Psoas muscle (tissue), 8 donors: ENCODE results near the gene CFAP97D2. TPM values are rescaled to one million over a fixed set of nuclear protein-coding genes. Genes with fewer than 3 reads are reported as not detected.
A peak's percentile ranks its signal among the peaks of the same experiment; 100 is the strongest.

Experiments used
- ATAC-seq, 4 donors: fragments of 200-7000 bp; cut with Tn5 transposase; one replicate each; pipeline ENCODE4 v1.9.1; 2020; ENCODE audit warnings: moderate library complexity in 3 of 4, mild to moderate bottlenecking in 2 of 4
- DNase-seq, 2 donors: peaks; one replicate each; pipeline ENCODE4 v3.0.0-alpha.2; 2020
- H3K27ac ChIP-seq: fragments of 200-600 bp; one replicate; pipeline ENCODE4 v1.8.0; 2022
- H3K27me3 ChIP-seq, 3 donors: fragments of 200-600 bp in 1 of 3; one replicate each; pipeline versions ENCODE4 v1.6.1 to v1.8.0; 2013 to 2022; ENCODE audit warnings: low read length in 2 of 3, mild to moderate bottlenecking in 2 of 3, moderate library complexity in 1 of 3; ENCODE audit not compliant: insufficient read depth in 3 of 3
- H3K36me3 ChIP-seq, 2 donors: fragments of 200-600 bp in 1 of 2; one replicate each; pipeline versions ENCODE4 v1.6.1 to v1.8.0; 2013 to 2022; ENCODE audit warnings: low read depth in 1 of 2, mild to moderate bottlenecking in 1 of 2, moderate library complexity in 1 of 2; ENCODE audit not compliant: insufficient read depth in 1 of 2
- H3K4me1 ChIP-seq: fragments of 200-600 bp; one replicate; pipeline ENCODE4 v1.8.0; 2022
- H3K4me3 ChIP-seq: fragments of 200-600 bp; one replicate; pipeline ENCODE4 v1.8.0; 2022; ENCODE audit warnings: mild to moderate bottlenecking
- H3K9me3 ChIP-seq: fragments of 200-600 bp; one replicate; pipeline ENCODE4 v1.8.0; 2022
- CTCF ChIP-seq: fragments of 200-600 bp; IDR thresholded peaks from one replicate; pipeline ENCODE4 v1.8.0; 2022; ENCODE audit warnings: antibody characterized with exemption
- WGBS, 3 donors: extraction: QIAGEN DNeasy Blood & Tissue Kit; methylation state at CpG; one replicate each; pipeline versions ENCODE4 v1.1.6 to v1.1.7; 2013; 5-methylcytosine and 5-hydroxymethylcytosine counted together
- intact Hi-C, 2 donors: fragments of 100-400 bp; cut with DNase I; formaldehyde crosslinking; loops; one replicate each; pipeline versions ENCODE4 v1.11.0 to v1.14.2; 2022
- polyA plus RNA-seq, 3 donors: library from polyadenylated mRNA; stranded (reverse); fragments of 200-250 nt; gene quantifications; one replicate each; pipeline ENCODE4 v1.2.3, GENCODE V29; 2013
- total RNA-seq, 4 donors: library from RNA; stranded (reverse); fragmentation: NEBNext Ultra II Directional in 2 of 4; extraction: Animal tissue kit (Norgen Biotek cat#: 25700) in 2 of 4; gene quantifications; one replicate each; pipeline versions ENCODE4 v1.2.1 to v1.2.4, GENCODE V29; 2021 to 2023
- donor health status: healthy with polysubstance abuse.
- donor health status: DM: no; HTN: no; CAD: no; lungs with moderate emphysema.
- donor health status: Bipolar disorder and iron deficiency.
- donor health status: healthy.
- donor health status: DM: yes; HTN: yes; CAD: no.
- donor health status: DM: no; HTN: no; CAD: no.
- donor health status: DM: no; HTN: no; CAD: no.
- donor health status: DM: yes; HTN: yes; CAD: no.

The CFAP97D2 gene
- total and polyA plus RNA-seq, 7 donors, result 0.09 TPM; not detected in 6

GRCh38 chr13:114256547-114256946 lies 77.5 kb downstream of the CFAP97D2 start:
- Histone ChIP-seq H3K27me3 (no peaks in the 10 kb centered on the region), H3K4me3 (no peak overlapping the region), H3K9me3 (no peaks in the 10 kb centered on the region), H3K36me3 (peaks cover 13 to 98% of the 10 kb centered on the region in 2 donors), H3K27ac (no peak overlapping the region), H3K4me1 (no peaks in the 10 kb centered on the region)
- intact Hi-C loops, result no loop called here
- DNase-seq, result no peak
- WGBS, 3 donors, result 81 to 88% (median 85%) methylated on average over 1 of the region's 1 CpG
- no peak for TF ChIP-seq CTCF
- no peak for ATAC-seq

GRCh38 chr13:114257014-114257413 lies 78.0 kb downstream of the CFAP97D2 start:
- no peak overlapping the region for H3K4me3 ChIP-seq
- WGBS, 3 donors, result 86 to 91% (median 88%) methylated on average over 4 of the region's 4 CpGs
- H3K9me3 ChIP-seq, result no peaks in the 10 kb centered on the region
- H3K27ac ChIP-seq, result no peak overlapping the region
- H3K36me3 ChIP-seq, result peaks cover 9 to 100% of the 10 kb centered on the region in 2 donors
- ATAC-seq (no peak), DNase-seq (no peak)
- intact Hi-C loops, result no loop called here
- no peaks in the 10 kb centered on the region for H3K27me3 ChIP-seq
- no peak for TF ChIP-seq CTCF
- no peaks in the 10 kb centered on the region for H3K4me1 ChIP-seq

- H3K27ac ChIP-seq, result no peak overlapping the region
- H3K4me1 ChIP-seq, result no peaks in the 10 kb centered on the region
- H3K4me3 ChIP-seq, result no peak overlapping the region
- no peaks in the 10 kb centered on the region for H3K9me3 ChIP-seq
- no peaks in the 10 kb centered on the region for H3K27me3 ChIP-seq
- intact Hi-C loops, result no loop called here
- DNase-seq (no peak), ATAC-seq (no peak)
- no peak for TF ChIP-seq CTCF
- H3K36me3 ChIP-seq, result peaks cover 11 to 100% of the 10 kb centered on the region in 2 donors
- WGBS, 3 donors, result 93 to 96% (median 93%) methylated on average over 8 of the region's 8 CpGs
These were observed 79.5 kb downstream of the CFAP97D2 start for GRCh38 chr13:114258589-114258988.

- Histone ChIP-seq H3K27me3 (no peaks in the 10 kb centered on the region), H3K27ac (no peak overlapping the region), H3K9me3 (no peaks in the 10 kb centered on the region), H3K4me3 (no peak overlapping the region), H3K4me1 (no peaks in the 10 kb centered on the region), H3K36me3 (peaks cover 12 to 100% of the 10 kb centered on the region in 2 donors)
- intact Hi-C loops, result no loop called here
- DNase-seq (no peak), ATAC-seq (peak in 1 of 4 donors; percentile 42)
- no peak for TF ChIP-seq CTCF
- WGBS, 3 donors, result 49 to 56% (median 53%) methylated on average over 7 of the region's 7 CpGs
These were observed 80.3 kb downstream of the CFAP97D2 start for GRCh38 chr13:114259374-114259773.

GRCh38 chr13:114259974-114260373 lies 80.9 kb downstream of the CFAP97D2 start:
- DNase-seq (no peak), ATAC-seq (peak in 3 of 4 donors; percentile 35 to 68 (median 47))
- 39 to 58% (median 46%) methylated on average over 4 of the region's 4 CpGs for WGBS, 3 donors

More at GRCh38 chr13:114259974-114260373, 80.9 kb downstream of the CFAP97D2 start:
- Histone ChIP-seq H3K36me3 (peaks cover 12 to 100% of the 10 kb centered on the region in 2 donors), H3K4me3 (no peak overlapping the region), H3K27me3 (no peaks in the 10 kb centered on the region), H3K4me1 (no peaks in the 10 kb centered on the region), H3K9me3 (no peaks in the 10 kb centered on the region), H3K27ac (no peak overlapping the region)
- TF ChIP-seq CTCF, result no peak
- intact Hi-C loops, result no loop called here
